SH-SY5Y (cell line): ENCODE results near the gene SF3B6.

Experiments
- GATA2 ChIP-seq: IDR thresholded peaks from 2 replicates; pipeline ENCODE4 v1.6.1; 2011; ENCODE audit warnings: mild to moderate bottlenecking, low read depth, low read length
- GATA3 ChIP-seq: IDR thresholded peaks from 2 replicates; pipeline ENCODE4 v1.6.1; 2011; ENCODE audit warnings: low read depth, mild to moderate bottlenecking, low read length, moderate library complexity

SF3B6 gene

GRCh38 chr2:24075915-24076848 lies at the start of gene SF3B6:
Gene SF3B6, minus strand, starts transcription at chr2:24076326. Its CDS starts 97 bp downstream, at chr2:24076229.
- TF ChIP-seq GATA2 (peak; percentile 29; the same call in 1 of the 2 replicates), GATA3 (no peak)

- TF ChIP-seq GATA2 (no peak), GATA3 (no peak)
These were observed 47.9 kb upstream of the SF3B6 start for GRCh38 chr2:24123922-24124580.

- TF ChIP-seq GATA3 (no peak), GATA2 (no peak; the same call in 1 of the 2 replicates)
These were observed 47.2 kb upstream of the SF3B6 start, which contains the start of the genes FAM228B and PFN4 for GRCh38 chr2:24123195-24123921. Gene FAM228B, plus strand, starts transcription at chr2:24123469. Its CDS starts 893 bp downstream, at chr2:24124362. Gene PFN4, minus strand, starts transcription at chr2:24123334. Its CDS starts 799 bp downstream, at chr2:24122535.

- TF ChIP-seq GATA3 = no peak
- no peak for TF ChIP-seq GATA2
These were observed 46.5 kb upstream of the SF3B6 start for GRCh38 chr2:24122366-24123194.

GRCh38 chr2:24121469-24121868 lies 45.3 kb upstream of the SF3B6 start:
- TF ChIP-seq GATA3 = no peak
- TF ChIP-seq GATA2 = no peak

- TF ChIP-seq GATA3 (no peak), GATA2 (no peak)
These were observed 44.9 kb upstream of the SF3B6 start for GRCh38 chr2:24121066-24121465.

GRCh38 chr2:24117902-24118301 lies 41.8 kb upstream of the SF3B6 start:
- TF ChIP-seq GATA3 = peak; percentile 63; the same call in 1 of the 2 replicates
- TF ChIP-seq GATA2 = peak; percentile 90

GRCh38 chr2:24115057-24115456 lies 38.9 kb upstream of the SF3B6 start:
- TF ChIP-seq GATA2 = no peak
- no peak for TF ChIP-seq GATA3

- TF ChIP-seq GATA2 = no peak
- no peak for TF ChIP-seq GATA3
These were observed 35.3 kb upstream of the SF3B6 start for GRCh38 chr2:24111407-24111901.

- TF ChIP-seq GATA3 (no peak), GATA2 (no peak)
These were observed 34.7 kb upstream of the SF3B6 start for GRCh38 chr2:24110660-24111303.

- TF ChIP-seq GATA3 (no peak), GATA2 (no peak)
These were observed 31.2 kb upstream of the SF3B6 start for GRCh38 chr2:24107336-24107735.

GRCh38 chr2:24106786-24107185 lies 30.7 kb upstream of the SF3B6 start:
- no peak for TF ChIP-seq GATA3
- no peak for TF ChIP-seq GATA2
